Measurements from ENCODE around the gene FGFBP2.

Gene FGFBP2

DNA sequence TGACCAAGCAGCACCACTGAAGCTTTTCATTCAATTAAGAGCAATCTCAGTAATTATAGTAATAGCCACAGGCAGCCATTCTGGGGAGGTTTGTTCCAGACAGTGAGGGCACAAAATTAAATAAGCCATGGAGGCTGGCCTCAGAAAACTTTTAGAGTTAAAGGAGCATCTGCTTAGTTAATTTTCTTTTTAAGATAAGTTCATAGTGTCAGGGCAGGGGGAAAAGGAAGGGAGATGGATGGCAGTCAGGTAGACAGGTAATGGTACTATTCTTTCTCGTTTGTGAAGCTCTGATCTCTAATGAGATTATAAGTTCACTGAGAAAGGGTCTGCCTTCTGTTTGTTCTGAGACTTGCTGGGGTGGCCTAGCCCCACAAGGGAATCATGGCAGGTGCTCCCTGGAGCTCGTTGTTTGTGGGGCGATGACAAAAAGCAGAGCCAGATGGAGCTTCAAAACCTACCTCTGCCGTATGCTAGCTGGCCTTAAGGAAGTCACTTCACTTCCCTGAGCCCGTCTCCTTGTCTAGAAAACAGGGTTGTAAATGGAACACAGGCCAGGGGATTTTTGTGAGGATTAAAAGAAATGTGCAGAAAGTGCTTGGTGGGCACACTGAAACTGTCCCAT lies 44.6 kb upstream of the FGFBP2 start:
- H3K9ac ChIP-seq (ENCODE audit: low read length) = no peak overlapping the region
- no peak overlapping the region for H3K4me3 ChIP-seq (ENCODE audit: low read depth, low read length, poor library complexity, severe bottlenecking)
- no peak overlapping the region for H3K27ac ChIP-seq (ENCODE audit: low read depth, low read length, poor library complexity, severe bottlenecking)
- TF ChIP-seq EZH2 (IDR thresholded peaks at IDR 0.05; ENCODE audit: borderline replicate concordance, low read length) = no peak
- TF ChIP-seq, protein P1, sequence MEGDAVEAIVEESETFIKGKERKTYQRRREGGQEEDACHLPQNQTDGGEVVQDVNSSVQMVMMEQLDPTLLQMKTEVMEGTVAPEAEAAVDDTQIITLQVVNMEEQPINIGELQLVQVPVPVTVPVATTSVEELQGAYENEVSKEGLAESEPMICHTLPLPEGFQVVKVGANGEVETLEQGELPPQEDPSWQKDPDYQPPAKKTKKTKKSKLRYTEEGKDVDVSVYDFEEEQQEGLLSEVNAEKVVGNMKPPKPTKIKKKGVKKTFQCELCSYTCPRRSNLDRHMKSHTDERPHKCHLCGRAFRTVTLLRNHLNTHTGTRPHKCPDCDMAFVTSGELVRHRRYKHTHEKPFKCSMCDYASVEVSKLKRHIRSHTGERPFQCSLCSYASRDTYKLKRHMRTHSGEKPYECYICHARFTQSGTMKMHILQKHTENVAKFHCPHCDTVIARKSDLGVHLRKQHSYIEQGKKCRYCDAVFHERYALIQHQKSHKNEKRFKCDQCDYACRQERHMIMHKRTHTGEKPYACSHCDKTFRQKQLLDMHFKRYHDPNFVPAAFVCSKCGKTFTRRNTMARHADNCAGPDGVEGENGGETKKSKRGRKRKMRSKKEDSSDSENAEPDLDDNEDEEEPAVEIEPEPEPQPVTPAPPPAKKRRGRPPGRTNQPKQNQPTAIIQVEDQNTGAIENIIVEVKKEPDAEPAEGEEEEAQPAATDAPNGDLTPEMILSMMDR (IDR thresholded peaks at IDR 0.05; ENCODE audit: low read length) = no peak
- H3K4me1 ChIP-seq (ENCODE audit: insufficient read depth, low read length, severe bottlenecking) = no peaks in the 10 kb centered on the region
- H3K9me2 ChIP-seq (ENCODE audit: low read depth, low read length) = no peaks in the 10 kb centered on the region
- H3K79me2 ChIP-seq (ENCODE audit: insufficient read depth, low read length) = no peaks in the 10 kb centered on the region
- H3K9me3 ChIP-seq (ENCODE audit: low read length) = no peaks in the 10 kb centered on the region
- H4K20me1 ChIP-seq (ENCODE audit: insufficient read depth, low read length) = no peaks in the 10 kb centered on the region
- H3K4me2 ChIP-seq (ENCODE audit: low read length) = no peak overlapping the region
- H3K36me3 ChIP-seq (ENCODE audit: insufficient read depth, low read length) = no peaks in the 10 kb centered on the region
- H3K27me3 ChIP-seq (ENCODE audit: insufficient read depth, low read length) = no peaks in the 10 kb centered on the region
- H2AFZ ChIP-seq (ENCODE audit: low read length) = no peak overlapping the region
- no peaks in the 10 kb centered on the region for H3F3A ChIP-seq (ENCODE audit: insufficient read depth, low read length)

DNA sequence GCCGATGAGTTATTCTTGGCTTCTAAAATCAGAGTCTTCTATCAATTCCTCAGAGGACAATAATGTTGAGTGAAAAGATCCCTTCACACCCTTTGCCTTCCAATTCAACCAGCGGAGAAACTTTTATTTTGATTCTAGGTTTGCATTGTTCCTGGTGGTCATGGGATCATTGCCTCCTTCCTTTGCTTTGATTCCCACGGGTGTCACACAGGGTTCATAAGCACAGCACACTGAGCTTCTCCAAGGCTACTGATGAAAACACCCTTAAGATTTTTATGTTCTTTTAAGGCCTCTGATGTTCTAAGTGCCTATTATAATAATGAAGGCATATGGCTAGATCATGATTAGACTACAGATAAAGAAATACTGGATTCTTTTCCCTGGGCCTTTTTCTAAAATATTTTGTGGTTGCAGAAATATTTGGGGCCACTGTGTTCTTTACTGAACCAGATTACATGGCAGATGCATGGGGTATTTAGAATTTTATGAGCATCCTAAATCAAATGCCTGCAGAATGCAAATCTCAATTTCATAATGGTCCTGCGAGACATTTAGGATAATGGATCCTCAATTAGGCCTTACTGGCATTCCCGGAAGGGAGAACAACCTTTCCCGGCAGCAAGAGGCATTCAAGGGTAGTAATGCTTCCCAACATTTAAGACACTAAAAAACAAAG lies 43.9 kb upstream of the FGFBP2 start:
- no peak overlapping the region for H3K27ac ChIP-seq (ENCODE audit: low read depth, low read length, poor library complexity, severe bottlenecking)
- TF ChIP-seq EZH2 (IDR thresholded peaks at IDR 0.05; ENCODE audit: borderline replicate concordance, low read length) = no peak
- TF ChIP-seq, protein P1 (IDR thresholded peaks at IDR 0.05; ENCODE audit: low read length) = no peak
- no peak overlapping the region for H3K4me3 ChIP-seq (ENCODE audit: low read depth, low read length, poor library complexity, severe bottlenecking)
- H3K9ac ChIP-seq (ENCODE audit: low read length) = no peak overlapping the region
- no peaks in the 10 kb centered on the region for H4K20me1 ChIP-seq (ENCODE audit: insufficient read depth, low read length)
- no peaks in the 10 kb centered on the region for H3K9me3 ChIP-seq (ENCODE audit: low read length)
- no peaks in the 10 kb centered on the region for H3K9me2 ChIP-seq (ENCODE audit: low read depth, low read length)
- H3K4me1 ChIP-seq (ENCODE audit: insufficient read depth, low read length, severe bottlenecking) = no peaks in the 10 kb centered on the region
- H3K4me2 ChIP-seq (ENCODE audit: low read length) = no peak overlapping the region
- no peaks in the 10 kb centered on the region for H3K36me3 ChIP-seq (ENCODE audit: insufficient read depth, low read length)
- no peaks in the 10 kb centered on the region for H3F3A ChIP-seq (ENCODE audit: insufficient read depth, low read length)
- H3K27me3 ChIP-seq (ENCODE audit: insufficient read depth, low read length) = no peaks in the 10 kb centered on the region
- H3K79me2 ChIP-seq (ENCODE audit: insufficient read depth, low read length) = no peaks in the 10 kb centered on the region
- no peak overlapping the region for H2AFZ ChIP-seq (ENCODE audit: low read length)

DNA sequence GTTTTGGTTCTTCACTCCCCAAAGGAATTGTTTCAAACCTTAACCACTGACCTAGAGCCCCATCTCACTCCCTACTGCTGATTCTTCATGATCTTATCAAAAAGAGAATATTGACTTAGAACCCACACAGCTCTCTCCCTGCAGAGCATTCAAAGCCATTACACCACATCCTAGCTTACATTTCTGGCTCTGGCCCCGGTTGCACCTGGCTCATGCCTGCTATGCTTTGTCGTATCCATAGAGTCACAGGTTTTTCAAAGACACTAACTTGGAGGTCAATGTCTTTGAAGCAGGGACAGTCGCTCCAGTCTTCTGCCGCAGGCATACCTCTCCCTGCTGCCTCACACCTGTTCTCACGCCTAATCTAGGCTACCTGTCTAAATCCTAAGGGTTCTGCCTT lies 42.7 kb upstream of the FGFBP2 start:
- no peak overlapping the region for H3K27ac ChIP-seq (ENCODE audit: low read depth, low read length, poor library complexity, severe bottlenecking)
- no peaks in the 10 kb centered on the region for H3K79me2 ChIP-seq (ENCODE audit: insufficient read depth, low read length)
- no peaks in the 10 kb centered on the region for H4K20me1 ChIP-seq (ENCODE audit: insufficient read depth, low read length)
- TF ChIP-seq EZH2 (IDR thresholded peaks at IDR 0.05; ENCODE audit: borderline replicate concordance, low read length) = no peak
- TF ChIP-seq, protein P1 (IDR thresholded peaks at IDR 0.05; ENCODE audit: low read length) = no peak
- no peak overlapping the region for H2AFZ ChIP-seq (ENCODE audit: low read length)
- no peak overlapping the region for H3K4me3 ChIP-seq (ENCODE audit: low read depth, low read length, poor library complexity, severe bottlenecking)
- H3K9ac ChIP-seq (ENCODE audit: low read length) = no peak overlapping the region
- H3K9me3 ChIP-seq (ENCODE audit: low read length) = no peaks in the 10 kb centered on the region
- no peak overlapping the region for H3K4me2 ChIP-seq (ENCODE audit: low read length)
- H3K4me1 ChIP-seq (ENCODE audit: insufficient read depth, low read length, severe bottlenecking) = no peaks in the 10 kb centered on the region
- no peaks in the 10 kb centered on the region for H3F3A ChIP-seq (ENCODE audit: insufficient read depth, low read length)
- H3K27me3 ChIP-seq (ENCODE audit: insufficient read depth, low read length) = no peaks in the 10 kb centered on the region
- H3K36me3 ChIP-seq (ENCODE audit: insufficient read depth, low read length) = no peaks in the 10 kb centered on the region
- H3K9me2 ChIP-seq (ENCODE audit: low read depth, low read length) = no peaks in the 10 kb centered on the region

All from OCI-LY1 (cell line).